T-cell (primary cell): ENCODE data around the gene DPP4. TPM values are rescaled to one million over a fixed set of nuclear protein-coding genes. Genes with fewer than 3 reads are reported as not detected.
"Not testable (repeated sequence)": the region's sequence is repeated elsewhere in the genome, so short reads cannot be mapped to it uniquely, and the experiment has no call there.

Experiments
- ATAC-seq, 4 experiments: fragments of 200-7000 bp in 3 of 4; fragments of 150-1000 bp in 1 of 4; cut with Tn5 transposase; replicated peaks in 1 of 4; 1 replicate in 3 of 4; 2 replicates in 1 of 4; pipeline ENCODE4 v1.10.0; 2021; ENCODE audit warnings: moderate library complexity in 3 of 4, mild to moderate bottlenecking in 2 of 4, moderate number of reproducible peaks in 1 of 4
- CTCF ChIA-PET, 2 donors: fragments of 300-600 bp; sonication (Branson Sonifier 250); formaldehyde crosslinking; loops; one replicate each; lab custom pipeline; 2022; ENCODE audit warnings: antibody characterized with exemption in 2 of 2; lab: Charles Lee
- POLR2A ChIA-PET, 2 donors: fragments of 300-600 bp; sonication (Branson Sonifier 250); formaldehyde crosslinking; loops; one replicate each; lab custom pipeline; 2022; ENCODE audit warnings: antibody characterized with exemption in 2 of 2; lab: Charles Lee
- DNase-seq, 35 experiments: peaks; one replicate each; pipeline versions ENCODE4 v3.0.0 to v3.0.0-alpha.2; 2013 to 2023
- H3K27ac ChIP-seq: one replicate; pipeline ENCODE4 v1.5.1; 2013; ENCODE audit warnings: low read length
- H3K27me3 ChIP-seq, 2 experiments: replicated peaks in 1 of 2; 1 replicate in 1 of 2; 2 replicates in 1 of 2; pipeline versions ENCODE4 v1.6.1 to v1.7.0; 2013; ENCODE audit warnings: low read length in 1 of 2, mixed read lengths in 1 of 2; ENCODE audit not compliant: control insufficient read depth in 2 of 2, insufficient read depth in 2 of 2; ENCODE audit errors: extremely low read depth in 1 of 2
- H3K36me3 ChIP-seq, 2 donors: 1 replicate in 1 of 2; 2 replicates in 1 of 2; pipeline versions ENCODE4 v1.6.1 to v1.7.0; 2013; ENCODE audit warnings: low read length in 1 of 2; ENCODE audit not compliant: control insufficient read depth in 2 of 2, insufficient read depth in 1 of 2; ENCODE audit errors: extremely low read depth in 1 of 2
- H3K4me1 ChIP-seq, 2 experiments: 1 replicate in 1 of 2; 2 replicates in 1 of 2; pipeline versions ENCODE4 v1.6.1 to v1.7.0; 2013; ENCODE audit warnings: low read length in 2 of 2, mixed read lengths in 1 of 2; ENCODE audit not compliant: insufficient read depth in 2 of 2, control insufficient read depth in 1 of 2; ENCODE audit errors: extremely low read depth in 1 of 2
- H3K4me3 ChIP-seq, 2 donors: 1 replicate in 1 of 2; 2 replicates in 1 of 2; pipeline versions ENCODE4 v1.5.1 to v1.7.0; 2013; ENCODE audit warnings: mild to moderate bottlenecking in 2 of 2, low read length in 1 of 2, moderate library complexity in 1 of 2; ENCODE audit not compliant: control insufficient read depth in 1 of 2; ENCODE audit errors: extremely low read depth in 1 of 2
- H3K9me3 ChIP-seq: 2 replicates; pipeline ENCODE4 v1.7.0; 2013
- H3K27ac Mint-ChIP-seq, 2 donors: one replicate each; pipeline ENCODE4 v1.8.0; 2020 to 2021; ENCODE audit warnings: mild to moderate bottlenecking in 2 of 2, mixed read lengths in 2 of 2
- H3K27me3 Mint-ChIP-seq, 2 donors: one replicate each; pipeline ENCODE4 v1.8.0; 2021 to 2022; ENCODE audit warnings: mixed read lengths in 2 of 2
- H3K36me3 Mint-ChIP-seq: one replicate; pipeline ENCODE4 v1.8.0; 2021; ENCODE audit warnings: mixed read lengths
- H3K4me1 Mint-ChIP-seq, 3 donors: one replicate each; pipeline ENCODE4 v1.8.0; 2020 to 2022; ENCODE audit warnings: mixed read lengths in 3 of 3, mild to moderate bottlenecking in 1 of 3
- H3K4me3 Mint-ChIP-seq, 3 donors: one replicate each; pipeline ENCODE4 v1.8.0; 2020 to 2022; ENCODE audit warnings: mild to moderate bottlenecking in 3 of 3, mixed read lengths in 3 of 3, moderate library complexity in 3 of 3
- H3K9me3 Mint-ChIP-seq, 3 donors: one replicate each; pipeline ENCODE4 v1.8.0; 2020 to 2022; ENCODE audit warnings: mixed read lengths in 3 of 3
- WGBS: methylation state at CpG from one replicate; pipeline ENCODE4 v1.1.5; 2013; ENCODE audit warnings: missing lambda C conversion rate; ENCODE audit not compliant: insufficient coverage; 5-methylcytosine and 5-hydroxymethylcytosine counted together
- total RNA-seq, 35 experiments: library from RNA in 6 of 35; stranded (reverse) in 6 of 35; fragments of 120-200 nt in 1 of 35; gene quantifications; one replicate each; pipeline versions ENCODE4 v1.2.1 to v1.2.4 and lab custom pipeline; 2013 to 2026

Gene DPP4
- total RNA-seq, 5 donors from 2014 or later (not counting 1 experiment from before 2014, with no cell fraction given): 30.1 to 47.7 (median 37.9) TPM

- H3K27ac ChIP-seq: no peak overlapping the region
- CTCF ChIA-PET: no interaction called here
- 98% methylated on average over 5 of the region's 7 CpGs for WGBS
- Mint-ChIP-seq H3K9me3 (peaks cover 0 to 3% (median 0%) of the 10 kb centered on the region in 3 donors), H3K27me3 (no peaks in the 10 kb centered on the region), H3K4me3 (no peak overlapping the region), H3K27ac (peak overlapping the region in 1 of 2 donors; percentile 17), H3K36me3 (peaks cover 3% of the 10 kb centered on the region), H3K4me1 (peaks cover 13 to 24% (median 15%) of the 10 kb centered on the region in 3 donors)
- H3K27me3 ChIP-seq: no peaks in the 10 kb centered on the region
- ATAC-seq (no peak), DNase-seq (no peak)
- H3K36me3 ChIP-seq: no peaks in the 10 kb centered on the region
- H3K4me1 ChIP-seq: peaks cover 2 to 5% of the 10 kb centered on the region in 2 experiments
- H3K9me3 ChIP-seq: no peaks in the 10 kb centered on the region
- POLR2A ChIA-PET: no interaction called here
- no peak overlapping the region for H3K4me3 ChIP-seq
These were observed 91.3 kb downstream of the DPP4 start for GRCh38 chr2:161982548-161983330.

GRCh38 chr2:161981679-161982250, 92.2 kb downstream of the DPP4 start:
- Histone ChIP-seq H3K27me3 (no peaks in the 10 kb centered on the region), H3K4me3 (no peak overlapping the region), H3K4me1 (peaks cover 2 to 5% of the 10 kb centered on the region in 2 experiments), H3K36me3 (no peaks in the 10 kb centered on the region), H3K27ac (no peak overlapping the region), H3K9me3 (no peaks in the 10 kb centered on the region)
- DNase-seq (peak in 1 of 35 experiments; percentile 8), ATAC-seq (no peak)
- peak overlapping the region in 1 of 2 donors; percentile 44 for H3K27ac Mint-ChIP-seq
- H3K4me1 Mint-ChIP-seq: peaks cover 13 to 24% (median 15%) of the 10 kb centered on the region in 3 donors
- no peaks in the 10 kb centered on the region for H3K36me3 Mint-ChIP-seq
- ChIA-PET CTCF (interaction anchor here in 1 of 2 donors (1.0 kb wide), 1 partner anchor 145 kb away, joined by 3 read pairs; no protein-coding TSS in a partner anchor), POLR2A (no interaction called here)
- 91% methylated on average over 7 of the region's 10 CpGs for WGBS
- no peaks in the 10 kb centered on the region for H3K27me3 Mint-ChIP-seq
- H3K4me3 Mint-ChIP-seq: no peak overlapping the region
- peaks cover 0 to 3% (median 0%) of the 10 kb centered on the region in 3 donors for H3K9me3 Mint-ChIP-seq

GRCh38 chr2:161980976-161981375, 93.0 kb downstream of the DPP4 start:
- no peak for ATAC-seq
- Histone ChIP-seq H3K36me3 (no peaks in the 10 kb centered on the region), H3K27ac (no peak overlapping the region), H3K4me1 (peaks cover 2 to 5% of the 10 kb centered on the region in 2 experiments), H3K27me3 (no peaks in the 10 kb centered on the region), H3K9me3 (no peaks in the 10 kb centered on the region), H3K4me3 (no peak overlapping the region)
- H3K4me3 Mint-ChIP-seq: no peak overlapping the region
- DNase-seq: no peak
- H3K4me1 Mint-ChIP-seq: peaks cover 15 to 24% (median 18%) of the 10 kb centered on the region in 3 donors
- WGBS: no CpG with 5 or more reads among the region's 1 CpG
- H3K27ac Mint-ChIP-seq: no peak overlapping the region
- no peaks in the 10 kb centered on the region for H3K36me3 Mint-ChIP-seq
- ChIA-PET POLR2A (interaction anchor here in 1 of 2 donors (0.6 kb wide), 1 partner anchor 15 kb away, joined by 6 read pairs; no protein-coding TSS in a partner anchor), CTCF (interaction anchor here in 1 of 2 donors (1.0 kb wide), 1 partner anchor 10 kb away, joined by 4 read pairs; no protein-coding TSS in a partner anchor)
- H3K27me3 Mint-ChIP-seq: no peaks in the 10 kb centered on the region
- H3K9me3 Mint-ChIP-seq: no peaks in the 10 kb centered on the region

- H3K4me3 Mint-ChIP-seq: peak overlapping the region in 1 of 3 donors; percentile 39
- H3K27ac ChIP-seq: peak overlapping the region; percentile 6
- H3K9me3 Mint-ChIP-seq: no peaks in the 10 kb centered on the region
- peaks cover 2 to 5% of the 10 kb centered on the region in 2 experiments for H3K4me1 ChIP-seq
- POLR2A ChIA-PET: interaction anchor here in 1 of 2 donors (0.6 kb wide), 2 partner anchors 53 to 1258 kb away, joined by 3 read pairs; no protein-coding TSS in a partner anchor
- ATAC-seq: no peak
- peak overlapping the region in 1 of 2 donors; percentile 27 for H3K27ac Mint-ChIP-seq
- H3K4me3 ChIP-seq: no peak overlapping the region
- no peaks in the 10 kb centered on the region for H3K36me3 Mint-ChIP-seq
- WGBS: no CpG with 5 or more reads among the region's 2 CpGs
- no peaks in the 10 kb centered on the region for H3K36me3 ChIP-seq
- no peak for DNase-seq
- H3K9me3 ChIP-seq: no peaks in the 10 kb centered on the region
- no peaks in the 10 kb centered on the region for H3K27me3 Mint-ChIP-seq
- peaks cover 18 to 30% (median 28%) of the 10 kb centered on the region in 3 donors for H3K4me1 Mint-ChIP-seq
- CTCF ChIA-PET: no interaction called here
- H3K27me3 ChIP-seq: no peaks in the 10 kb centered on the region
These were observed 94.5 kb downstream of the DPP4 start for GRCh38 chr2:161979490-161979889.

GRCh38 chr2:161977926-161978325, 96.1 kb downstream of the DPP4 start:
- not testable (repeated sequence) for H3K9me3 ChIP-seq, ATAC-seq, H3K27ac ChIP-seq, H3K27me3 ChIP-seq, H3K36me3 ChIP-seq, H3K4me3 Mint-ChIP-seq, H3K27ac Mint-ChIP-seq, H3K27me3 Mint-ChIP-seq, DNase-seq, H3K36me3 Mint-ChIP-seq, H3K4me3 ChIP-seq, H3K4me1 ChIP-seq, H3K9me3 Mint-ChIP-seq
- peaks cover 20 to 35% (median 31%) of the 10 kb centered on the region in 3 donors for H3K4me1 Mint-ChIP-seq
- WGBS: 95% methylated on average over 6 of the region's 6 CpGs
- ChIA-PET CTCF (interaction anchor here in 1 of 2 donors (0.7 to 1.0 kb wide), 3 partner anchors 9 to 120 kb away, joined by 4 to 5 read pairs (median 4); no protein-coding TSS in a partner anchor), POLR2A (interaction anchor here in 1 of 2 donors (0.6 kb wide), 1 partner anchor 95 kb away, joined by 7 read pairs; no protein-coding TSS in a partner anchor)

GRCh38 chr2:161976917-161977316, 97.1 kb downstream of the DPP4 start:
- CTCF ChIA-PET: interaction anchor here in 1 of 2 donors (1.0 kb wide), 1 partner anchor 8 kb away, joined by 4 read pairs; no protein-coding TSS in a partner anchor
- Mint-ChIP-seq H3K27ac (no peak overlapping the region), H3K4me1 (peaks cover 14 to 31% (median 31%) of the 10 kb centered on the region in 3 donors), H3K36me3 (no peaks in the 10 kb centered on the region), H3K4me3 (no peak overlapping the region), H3K27me3 (no peaks in the 10 kb centered on the region), H3K9me3 (no peaks in the 10 kb centered on the region)
- Histone ChIP-seq H3K27ac (no peak overlapping the region), H3K4me1 (peaks cover 2 to 5% of the 10 kb centered on the region in 2 experiments), H3K4me3 (no peak overlapping the region), H3K36me3 (no peaks in the 10 kb centered on the region), H3K9me3 (no peaks in the 10 kb centered on the region), H3K27me3 (no peaks in the 10 kb centered on the region)
- POLR2A ChIA-PET: interaction anchor here in 1 of 2 donors (0.5 kb wide), 1 partner anchor 844 kb away, joined by 3 read pairs; no protein-coding TSS in a partner anchor
- ATAC-seq (no peak), DNase-seq (no peak)
